ENCODE measurements around the gene OVCA2. TPM values are rescaled to one million over a fixed set of nuclear protein-coding genes. Genes with fewer than 3 reads are reported as not detected.
A peak's percentile ranks its signal among the peaks of the same experiment; 100 is the strongest.

Gene OVCA2
- total RNA-seq, 1 donor from 2014 or later: 32.7 TPM

- no peak for DNase-seq (ENCODE audit: low spot score)
- TF ChIP-seq CTCF (IDR thresholded peaks at IDR 0.05; ENCODE audit: unreplicated experiment): no peak
- Mint-ChIP-seq H3K9me3 (ENCODE audit: unreplicated experiment) (no peaks in the 10 kb centered on the region), H3K27me3 (ENCODE audit: unreplicated experiment) (peaks cover 12% of the 10 kb centered on the region), H3K36me3 (ENCODE audit: low read depth, unreplicated experiment) (peaks cover 31% of the 10 kb centered on the region), H3K4me3 (ENCODE audit: unreplicated experiment) (peak overlapping the region; percentile 80), H3K4me1 (ENCODE audit: unreplicated experiment) (peaks cover 22% of the 10 kb centered on the region), H3K27ac (ENCODE audit: unreplicated experiment) (peak overlapping the region; percentile 90)
Observed at GRCh38 chr17:2040219-2040827, 1.5 kb upstream of the OVCA2 start.

- Mint-ChIP-seq H3K4me1 (ENCODE audit: unreplicated experiment) (peaks cover 22% of the 10 kb centered on the region), H3K27ac (ENCODE audit: unreplicated experiment) (peak overlapping the region; percentile 90), H3K27me3 (ENCODE audit: unreplicated experiment) (peaks cover 12% of the 10 kb centered on the region), H3K4me3 (ENCODE audit: unreplicated experiment) (peak overlapping the region; percentile 80), H3K36me3 (ENCODE audit: low read depth, unreplicated experiment) (peaks cover 31% of the 10 kb centered on the region), H3K9me3 (ENCODE audit: unreplicated experiment) (no peaks in the 10 kb centered on the region)
- TF ChIP-seq CTCF (IDR thresholded peaks at IDR 0.05; ENCODE audit: unreplicated experiment): no peak
- no peak for DNase-seq (ENCODE audit: low spot score)
Observed at GRCh38 chr17:2040942-2041560, 771 bp upstream of the OVCA2 start.

- Mint-ChIP-seq H3K4me1 (ENCODE audit: unreplicated experiment) (peaks cover 22% of the 10 kb centered on the region), H3K27me3 (ENCODE audit: unreplicated experiment) (peaks cover 11% of the 10 kb centered on the region), H3K36me3 (ENCODE audit: low read depth, unreplicated experiment) (peaks cover 22% of the 10 kb centered on the region), H3K9me3 (ENCODE audit: unreplicated experiment) (no peaks in the 10 kb centered on the region), H3K27ac (ENCODE audit: unreplicated experiment) (peak overlapping the region; percentile 98), H3K4me3 (ENCODE audit: unreplicated experiment) (peak overlapping the region; percentile 97)
- DNase-seq (ENCODE audit: low spot score): peak; percentile 40
- no peak for TF ChIP-seq CTCF (IDR thresholded peaks at IDR 0.05; ENCODE audit: unreplicated experiment)
Observed at GRCh38 chr17:2042390-2042847, 597 bp downstream of the OVCA2 start.

GRCh38 chr17:2042933-2043332, 1.1 kb downstream of the OVCA2 start:
- H3K9me3 Mint-ChIP-seq (ENCODE audit: unreplicated experiment): no peaks in the 10 kb centered on the region
- H3K4me1 Mint-ChIP-seq (ENCODE audit: unreplicated experiment): peaks cover 22% of the 10 kb centered on the region
- DNase-seq (ENCODE audit: low spot score): no peak
- peak overlapping the region; percentile 84 for H3K27ac Mint-ChIP-seq (ENCODE audit: unreplicated experiment)
- TF ChIP-seq CTCF (IDR thresholded peaks at IDR 0.05; ENCODE audit: unreplicated experiment): no peak
- H3K36me3 Mint-ChIP-seq (ENCODE audit: low read depth, unreplicated experiment): peaks cover 22% of the 10 kb centered on the region
- H3K4me3 Mint-ChIP-seq (ENCODE audit: unreplicated experiment): peak overlapping the region; percentile 97
- H3K27me3 Mint-ChIP-seq (ENCODE audit: unreplicated experiment): peaks cover 10% of the 10 kb centered on the region

GRCh38 chr17:2043785-2044184, 2.0 kb downstream of the OVCA2 start:
- no peak for TF ChIP-seq CTCF (IDR thresholded peaks at IDR 0.05; ENCODE audit: unreplicated experiment)
- H3K4me1 Mint-ChIP-seq (ENCODE audit: unreplicated experiment): peaks cover 22% of the 10 kb centered on the region
- H3K4me3 Mint-ChIP-seq (ENCODE audit: unreplicated experiment): peak overlapping the region; percentile 67
- H3K27me3 Mint-ChIP-seq (ENCODE audit: unreplicated experiment): peaks cover 13% of the 10 kb centered on the region
- no peak for DNase-seq (ENCODE audit: low spot score)
- H3K27ac Mint-ChIP-seq (ENCODE audit: unreplicated experiment): no peak overlapping the region
- H3K9me3 Mint-ChIP-seq (ENCODE audit: unreplicated experiment): no peaks in the 10 kb centered on the region
- H3K36me3 Mint-ChIP-seq (ENCODE audit: low read depth, unreplicated experiment): peaks cover 17% of the 10 kb centered on the region
